Mesenchymal stem cell (in vitro differentiated cells and primary cell): ENCODE measurements around the gene DCTN1.

Experiments
- DNase-seq: peaks from one replicate; pipeline ENCODE4 v3.0.0-alpha.2; 2013
- H2AFZ ChIP-seq: one replicate; pipeline ENCODE4 v1.6.1; 2013; ENCODE audit warnings: low read depth, mild to moderate bottlenecking, control low read depth, inconsistent platforms, low read length, moderate library complexity
- H2AK5ac ChIP-seq: 2 replicates; pipeline ENCODE4 v1.6.1; 2013; ENCODE audit warnings: low read length, moderate library complexity, mild to moderate bottlenecking, inconsistent platforms; ENCODE audit not compliant: severe bottlenecking
- H2BK120ac ChIP-seq: one replicate; pipeline ENCODE4 v1.6.1; 2013; ENCODE audit warnings: low read depth, mild to moderate bottlenecking, inconsistent platforms, low read length, moderate library complexity
- H2BK12ac ChIP-seq, 2 experiments: one replicate each; pipeline ENCODE4 v1.6.1; 2013; ENCODE audit warnings: inconsistent platforms in 2 of 2, low read length in 2 of 2, mild to moderate bottlenecking in 2 of 2, moderate library complexity in 2 of 2, control low read depth in 1 of 2
- H2BK15ac ChIP-seq: one replicate; pipeline ENCODE4 v1.6.1; 2013; ENCODE audit warnings: mild to moderate bottlenecking, low read depth, inconsistent platforms; ENCODE audit not compliant: poor library complexity, severe bottlenecking
- H2BK5ac ChIP-seq: 2 replicates; pipeline ENCODE4 v1.6.1; 2013; ENCODE audit warnings: low read depth, mild to moderate bottlenecking, low read length, control low read depth, inconsistent platforms; ENCODE audit not compliant: poor library complexity, severe bottlenecking
- H3K14ac ChIP-seq, 2 experiments: one replicate each; pipeline ENCODE4 v1.6.1; 2013; ENCODE audit warnings: inconsistent platforms in 2 of 2, low read length in 2 of 2, control low read depth in 1 of 2, mild to moderate bottlenecking in 1 of 2, moderate library complexity in 1 of 2
- H3K18ac ChIP-seq, 2 experiments: one replicate each; pipeline ENCODE4 v1.6.1; 2013; ENCODE audit warnings: inconsistent platforms in 2 of 2, low read length in 2 of 2, control low read depth in 1 of 2, low read depth in 1 of 2, mild to moderate bottlenecking in 1 of 2
- H3K23ac ChIP-seq, 2 experiments: one replicate each; pipeline ENCODE4 v1.6.1; 2013; ENCODE audit warnings: inconsistent platforms in 2 of 2, low read length in 2 of 2, mild to moderate bottlenecking in 2 of 2, moderate library complexity in 2 of 2, control low read depth in 1 of 2
- H3K27ac ChIP-seq: 2 replicates; pipeline ENCODE4 v1.5.1; 2013; ENCODE audit warnings: mild to moderate bottlenecking, moderate library complexity, low read length, control low read depth, inconsistent platforms; ENCODE audit not compliant: poor library complexity, severe bottlenecking
- H3K27me3 ChIP-seq, 2 experiments: 2 replicates each; pipeline versions ENCODE4 v1.6.1 to v1.7.0; 2013; ENCODE audit warnings: low read length in 2 of 2, mild to moderate bottlenecking in 2 of 2, moderate library complexity in 2 of 2, control low read depth in 1 of 2, inconsistent platforms in 1 of 2; ENCODE audit not compliant: control insufficient read depth in 1 of 2, insufficient read depth in 1 of 2
- H3K36me3 ChIP-seq, 2 experiments: 2 replicates each; pipeline versions ENCODE4 v1.6.1 to v1.7.0; 2013; ENCODE audit warnings: low read length in 2 of 2, control low read depth in 1 of 2, inconsistent platforms in 1 of 2, low read depth in 1 of 2, mild to moderate bottlenecking in 1 of 2; ENCODE audit not compliant: insufficient read depth in 2 of 2, control insufficient read depth in 1 of 2
- H3K4ac ChIP-seq, 2 experiments: one replicate each; pipeline ENCODE4 v1.6.1; 2013; ENCODE audit warnings: inconsistent platforms in 2 of 2, low read length in 2 of 2, mild to moderate bottlenecking in 2 of 2, moderate library complexity in 2 of 2, control low read depth in 1 of 2, low read depth in 1 of 2
- H3K4me1 ChIP-seq: 2 replicates; pipeline ENCODE4 v1.6.1; 2013; ENCODE audit warnings: low read depth, low read length, control low read depth; ENCODE audit not compliant: control insufficient read depth, insufficient read depth
- H3K4me2 ChIP-seq: 2 replicates; pipeline ENCODE4 v1.6.1; 2013; ENCODE audit warnings: low read length, mild to moderate bottlenecking, inconsistent platforms; ENCODE audit not compliant: poor library complexity, severe bottlenecking
- H3K4me3 ChIP-seq, 2 experiments: 2 replicates each; pipeline versions ENCODE4 v1.5.1 to v1.7.0; 2013; ENCODE audit warnings: low read length in 2 of 2, mild to moderate bottlenecking in 2 of 2, control low read depth in 1 of 2, low read depth in 1 of 2; ENCODE audit not compliant: insufficient read depth in 1 of 2
- H3K79me1 ChIP-seq: replicated peaks from 2 replicates; pipeline ENCODE4 v1.6.1; 2013; ENCODE audit warnings: mild to moderate bottlenecking, control low read depth, low read length, inconsistent platforms; ENCODE audit not compliant: poor library complexity, severe bottlenecking
- H3K9ac ChIP-seq: 2 replicates; pipeline ENCODE4 v1.7.0; 2013; ENCODE audit warnings: mild to moderate bottlenecking, low read length, moderate library complexity
- H3K9me3 ChIP-seq: 2 replicates; pipeline ENCODE4 v1.7.0; 2013; ENCODE audit warnings: mild to moderate bottlenecking, low read length; ENCODE audit not compliant: control insufficient read depth
- H4K8ac ChIP-seq: one replicate; pipeline ENCODE4 v1.6.1; 2013; ENCODE audit warnings: inconsistent platforms, mild to moderate bottlenecking, low read length, moderate library complexity
- H4K91ac ChIP-seq: one replicate; pipeline ENCODE4 v1.6.1; 2013; ENCODE audit warnings: mild to moderate bottlenecking, low read length, inconsistent platforms
- WGBS: methylation state at CpG from one replicate; pipeline ENCODE4 v1.1.7; 2013; ENCODE audit warnings: mixed read lengths; 5-methylcytosine and 5-hydroxymethylcytosine counted together

Gene DCTN1

GRCh38 chr2:74418312-74418711 is 38.2 kb upstream of the DCTN1 start:
- DNase-seq: no peak
- Histone ChIP-seq H3K4me1 (peaks cover 8% of the 10 kb centered on the region), H3K4me2 (no peak overlapping the region), H4K91ac (no peak overlapping the region), H3K4me3 (no peak overlapping the region), H2BK120ac (no peak overlapping the region), H3K23ac (no peak overlapping the region), H3K4ac (no peak overlapping the region), H3K14ac (no peak overlapping the region), H2BK12ac (no peak overlapping the region), H2AK5ac (no peak overlapping the region), H2BK5ac (no peak overlapping the region), H3K9ac (no peak overlapping the region), H3K27me3 (no peaks in the 10 kb centered on the region), H3K9me3 (no peaks in the 10 kb centered on the region), H3K79me1 (no peaks in the 10 kb centered on the region), H2AFZ (no peak overlapping the region), H3K36me3 (peaks cover 0 to 4% of the 10 kb centered on the region in 2 experiments), H3K18ac (no peak overlapping the region), H3K27ac (no peak overlapping the region), H2BK15ac (no peak overlapping the region), H4K8ac (no peak overlapping the region)
- WGBS: 89% methylated on average over 20 of the region's 27 CpGs

- Histone ChIP-seq H3K4me3 (no peak overlapping the region), H3K27ac (no peak overlapping the region), H3K27me3 (no peaks in the 10 kb centered on the region), H3K9ac (no peak overlapping the region), H3K18ac (no peak overlapping the region), H3K4ac (no peak overlapping the region), H3K36me3 (peaks cover 0 to 4% of the 10 kb centered on the region in 2 experiments), H2AFZ (no peak overlapping the region), H3K14ac (no peak overlapping the region), H2BK120ac (no peak overlapping the region), H3K4me1 (peaks cover 8% of the 10 kb centered on the region), H3K4me2 (no peak overlapping the region), H2BK5ac (no peak overlapping the region), H2BK15ac (no peak overlapping the region), H2BK12ac (no peak overlapping the region), H2AK5ac (no peak overlapping the region), H4K91ac (no peak overlapping the region), H4K8ac (no peak overlapping the region), H3K23ac (no peak overlapping the region), H3K79me1 (no peaks in the 10 kb centered on the region), H3K9me3 (no peaks in the 10 kb centered on the region)
- WGBS: 82% methylated on average over 5 of the region's 6 CpGs
- no peak for DNase-seq
Observed at GRCh38 chr2:74417763-74418162, 37.7 kb upstream of the DCTN1 start.

- WGBS: 66% methylated on average over 3 of the region's 3 CpGs
- no peak overlapping the region for H3K27ac ChIP-seq
- H3K9ac ChIP-seq: no peak overlapping the region
- H3K9me3 ChIP-seq: no peaks in the 10 kb centered on the region
- no peak overlapping the region for H3K4me3 ChIP-seq
- H4K91ac ChIP-seq: no peak overlapping the region
- no peak for DNase-seq
- H3K4me1 ChIP-seq: peaks cover 7% of the 10 kb centered on the region
- no peak overlapping the region for H3K14ac ChIP-seq
- H3K79me1 ChIP-seq: no peaks in the 10 kb centered on the region
- no peak overlapping the region for H2BK15ac ChIP-seq
- H3K4me2 ChIP-seq: no peak overlapping the region
- peaks cover 0 to 4% of the 10 kb centered on the region in 2 experiments for H3K36me3 ChIP-seq
- H4K8ac ChIP-seq: no peak overlapping the region
- H2AFZ ChIP-seq: no peak overlapping the region
- H2BK12ac ChIP-seq: no peak overlapping the region
- no peak overlapping the region for H2AK5ac ChIP-seq
- H2BK120ac ChIP-seq: no peak overlapping the region
- H3K23ac ChIP-seq: no peak overlapping the region
- H3K4ac ChIP-seq: no peak overlapping the region
- no peaks in the 10 kb centered on the region for H3K27me3 ChIP-seq
- no peak overlapping the region for H2BK5ac ChIP-seq
- no peak overlapping the region for H3K18ac ChIP-seq
Observed at GRCh38 chr2:74417197-74417596, 37.1 kb upstream of the DCTN1 start.

- Histone ChIP-seq H3K9ac (no peak overlapping the region), H2BK120ac (no peak overlapping the region), H3K36me3 (peaks cover 0 to 4% of the 10 kb centered on the region in 2 experiments), H3K4me1 (peaks cover 4% of the 10 kb centered on the region), H3K14ac (no peak overlapping the region), H3K4me3 (no peak overlapping the region), H3K23ac (no peak overlapping the region), H2BK5ac (no peak overlapping the region), H3K27ac (no peak overlapping the region), H2AFZ (no peak overlapping the region), H3K27me3 (no peaks in the 10 kb centered on the region), H3K4me2 (no peak overlapping the region), H4K91ac (no peak overlapping the region), H3K79me1 (no peaks in the 10 kb centered on the region), H2BK15ac (no peak overlapping the region), H2AK5ac (no peak overlapping the region), H2BK12ac (no peak overlapping the region), H3K4ac (no peak overlapping the region), H4K8ac (no peak overlapping the region), H3K9me3 (no peaks in the 10 kb centered on the region), H3K18ac (no peak overlapping the region)
- DNase-seq: no peak
- 78% methylated on average over 3 of the region's 3 CpGs for WGBS
Observed at GRCh38 chr2:74416778-74417177, 36.7 kb upstream of the DCTN1 start.
